ENCODE results near the gene FAM89B. TPM values are rescaled to one million over a fixed set of nuclear protein-coding genes. Genes with fewer than 3 reads are reported as not detected.

The FAM89B gene
- total RNA-seq, 4 donors from 2014 or later: 30.8 to 44.6 (median 32.4) TPM

- TF ChIP-seq CTCF (IDR thresholded peaks at IDR 0.05) (no peak), POLR2A (IDR thresholded peaks at IDR 0.05) (no peak)
- Histone ChIP-seq H3K27me3 (no peaks in the 10 kb centered on the region), H3K4me3 (peak overlapping the region; percentile 77 to 96 (median 87)), H3K36me3 (peaks cover 0 to 20% (median 0%) of the 10 kb centered on the region in 3 donors), H3K27ac (peak overlapping the region; percentile 90 to 97 (median 94)), H3K4me1 (peaks cover 8 to 71% (median 34%) of the 10 kb centered on the region in 4 donors), H3K9me3 (no peaks in the 10 kb centered on the region)
- DNase-seq: peak in 1 of 3 donors; percentile 68
Measured at GRCh38 chr11:65576232-65576866, 4.0 kb downstream of the FAM89B start.

GRCh38 chr11:65576867-65577755 is 4.8 kb downstream of the FAM89B start:
- Histone ChIP-seq H3K4me1 (peaks cover 6 to 63% (median 29%) of the 10 kb centered on the region in 4 donors), H3K27ac (peak overlapping the region; percentile 90 to 97 (median 94)), H3K36me3 (peaks cover 0 to 28% (median 0%) of the 10 kb centered on the region in 3 donors), H3K27me3 (no peaks in the 10 kb centered on the region), H3K4me3 (peak overlapping the region; percentile 77 to 96 (median 87)), H3K9me3 (no peaks in the 10 kb centered on the region)
- peak; percentile 72 to 89 (median 87) for DNase-seq
- no peak for TF ChIP-seq CTCF (IDR thresholded peaks at IDR 0.05)
- peak in 1 of 2 donors; percentile 64 for TF ChIP-seq POLR2A (IDR thresholded peaks at IDR 0.05)

DNA sequence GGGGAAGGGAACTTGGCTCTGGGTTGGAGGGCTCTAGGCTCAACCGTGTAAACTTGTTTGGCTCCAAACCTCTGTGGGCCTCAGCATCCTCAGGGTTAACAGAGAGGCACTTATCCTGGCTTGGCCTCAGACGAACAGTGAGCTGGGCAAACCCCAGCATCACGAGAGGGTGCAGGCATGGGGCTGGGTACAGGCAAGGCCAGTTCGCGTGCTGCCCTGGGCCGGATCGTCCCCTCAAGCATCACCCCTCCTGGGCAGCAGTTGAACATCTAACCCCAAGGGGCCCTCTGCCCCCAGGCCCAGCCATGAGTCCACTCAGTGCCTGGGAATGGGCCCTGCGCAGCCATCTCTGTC is 5.4 kb downstream of the FAM89B start:
- Histone ChIP-seq H3K4me1 (peaks cover 6 to 62% (median 28%) of the 10 kb centered on the region in 4 donors), H3K4me3 (peak overlapping the region; percentile 77 to 96 (median 87)), H3K9me3 (no peaks in the 10 kb centered on the region), H3K27ac (peak overlapping the region; percentile 90 to 97 (median 94)), H3K36me3 (peaks cover 0 to 30% (median 0%) of the 10 kb centered on the region in 3 donors), H3K27me3 (no peaks in the 10 kb centered on the region)
- TF ChIP-seq POLR2A (IDR thresholded peaks at IDR 0.05) (no peak), CTCF (IDR thresholded peaks at IDR 0.05) (no peak)
- DNase-seq: no peak

DNA sequence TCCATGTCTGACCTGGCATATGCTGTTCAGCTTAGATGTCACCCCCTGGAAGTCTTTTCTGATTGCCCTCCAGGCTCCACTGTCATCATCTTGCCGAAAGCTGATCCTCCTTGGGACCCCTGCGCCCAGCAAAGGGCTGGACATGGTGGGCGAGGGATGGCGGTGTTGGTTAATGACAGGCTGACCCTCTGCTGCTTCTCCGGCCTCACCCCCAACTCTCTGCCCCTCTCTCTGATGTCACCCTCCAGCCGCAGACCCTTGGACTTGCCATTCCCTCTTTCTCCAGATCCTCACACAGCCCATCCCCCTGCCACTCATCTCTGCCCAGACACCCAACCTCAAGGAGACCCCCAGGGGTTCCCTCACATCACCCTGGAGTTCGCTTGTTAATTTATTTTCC is 5.8 kb downstream of the FAM89B start:
- peak overlapping the region in 2 of 4 donors; percentile 77 to 96 for H3K4me3 ChIP-seq
- H3K4me1 ChIP-seq: peaks cover 6 to 60% (median 26%) of the 10 kb centered on the region in 4 donors
- no peak for DNase-seq
- H3K27me3 ChIP-seq: no peaks in the 10 kb centered on the region
- H3K9me3 ChIP-seq: no peaks in the 10 kb centered on the region
- peak overlapping the region; percentile 90 to 97 (median 94) for H3K27ac ChIP-seq
- TF ChIP-seq CTCF (IDR thresholded peaks at IDR 0.05) (no peak), POLR2A (IDR thresholded peaks at IDR 0.05) (no peak)
- H3K36me3 ChIP-seq: peaks cover 0 to 30% (median 0%) of the 10 kb centered on the region in 3 donors

DNA sequence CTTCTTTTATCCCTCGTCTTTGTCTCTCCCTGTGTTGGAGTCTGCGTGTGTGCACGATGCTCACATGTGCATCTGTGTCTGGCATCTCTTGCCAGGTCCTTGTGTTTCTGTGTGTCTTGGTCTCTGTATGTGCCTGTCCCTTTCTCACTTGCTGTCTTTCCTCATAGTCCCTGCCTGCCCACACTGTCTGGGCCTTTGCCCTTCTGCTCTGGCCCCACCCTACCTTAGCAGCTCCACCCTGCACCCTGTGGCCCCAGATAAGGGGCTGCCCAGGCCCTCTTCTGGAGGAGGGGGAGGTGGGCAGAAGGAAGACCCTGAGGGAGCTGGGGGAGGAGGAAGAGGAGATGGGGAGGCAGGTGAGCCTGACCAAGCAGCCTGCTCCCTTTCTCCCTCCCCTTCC is 6.3 kb downstream of the FAM89B start:
- Histone ChIP-seq H3K9me3 (no peaks in the 10 kb centered on the region), H3K27ac (peak overlapping the region in 2 of 4 donors; percentile 90 to 95), H3K4me1 (peaks cover 6 to 55% (median 21%) of the 10 kb centered on the region in 4 donors), H3K36me3 (peaks cover 0 to 30% (median 0%) of the 10 kb centered on the region in 3 donors), H3K4me3 (no peak overlapping the region), H3K27me3 (no peaks in the 10 kb centered on the region)
- TF ChIP-seq POLR2A (IDR thresholded peaks at IDR 0.05) (no peak), CTCF (IDR thresholded peaks at IDR 0.05) (no peak)
- DNase-seq: no peak
